H1 (cell line): Measurements from ENCODE around the gene AGAP3. TPM values are rescaled to one million over a fixed set of nuclear protein-coding genes. Genes with fewer than 3 reads are reported as not detected.

ENCODE experiments used
- SIRT6 ChIP-seq: IDR thresholded peaks from one replicate; pipeline ENCODE4 v1.7.1; 2012; ENCODE audit warnings: low read length, inconsistent platforms
- SP1 ChIP-seq: IDR thresholded peaks from 2 replicates; pipeline ENCODE4 v1.6.1; 2011; ENCODE audit warnings: low read depth, low read length
- YY1 ChIP-seq: IDR thresholded peaks from 2 replicates; pipeline ENCODE4 v1.6.1; 2011; ENCODE audit warnings: low read depth, mild to moderate bottlenecking, low read length
- polyA plus RNA-seq, 7 experiments: library from polyadenylated mRNA; depleted of rRNA in 3 of 7; stranded (reverse) in 5 of 7; unstranded in 2 of 7; fragments of >200 nt in 5 of 7; fragments of 200-250 nt in 2 of 7; gene quantifications; 1 replicate in 5 of 7; 2 replicates in 1 of 7; 4 replicates in 1 of 7; pipeline versions ENCODE4 v1.2.1 to v1.2.3, GENCODE V29; 2011 to 2013; ENCODE audit warnings: missing spikeins in 2 of 7, mixed read lengths in 2 of 7
- total RNA-seq: library from RNA; stranded (reverse); fragmentation: NEBNext Ultra II Directional; extraction: Animal tissue kit (Norgen Biotek cat#: 25700); gene quantifications from 2 replicates; pipeline ENCODE4 v1.2.1, GENCODE V29; 2021
- TF ChIP-seq, protein P1 (sequence below): IDR thresholded peaks from 2 replicates; pipeline ENCODE4 v1.6.1; 2012; ENCODE audit warnings: low read length, inconsistent platforms

Gene AGAP3
- total and polyA plus RNA-seq, 2 of the 8 experiments (the other 6 are each of a cell fraction or from before 2014, with no cell fraction given) = 66.4 to 120 TPM

DNA sequence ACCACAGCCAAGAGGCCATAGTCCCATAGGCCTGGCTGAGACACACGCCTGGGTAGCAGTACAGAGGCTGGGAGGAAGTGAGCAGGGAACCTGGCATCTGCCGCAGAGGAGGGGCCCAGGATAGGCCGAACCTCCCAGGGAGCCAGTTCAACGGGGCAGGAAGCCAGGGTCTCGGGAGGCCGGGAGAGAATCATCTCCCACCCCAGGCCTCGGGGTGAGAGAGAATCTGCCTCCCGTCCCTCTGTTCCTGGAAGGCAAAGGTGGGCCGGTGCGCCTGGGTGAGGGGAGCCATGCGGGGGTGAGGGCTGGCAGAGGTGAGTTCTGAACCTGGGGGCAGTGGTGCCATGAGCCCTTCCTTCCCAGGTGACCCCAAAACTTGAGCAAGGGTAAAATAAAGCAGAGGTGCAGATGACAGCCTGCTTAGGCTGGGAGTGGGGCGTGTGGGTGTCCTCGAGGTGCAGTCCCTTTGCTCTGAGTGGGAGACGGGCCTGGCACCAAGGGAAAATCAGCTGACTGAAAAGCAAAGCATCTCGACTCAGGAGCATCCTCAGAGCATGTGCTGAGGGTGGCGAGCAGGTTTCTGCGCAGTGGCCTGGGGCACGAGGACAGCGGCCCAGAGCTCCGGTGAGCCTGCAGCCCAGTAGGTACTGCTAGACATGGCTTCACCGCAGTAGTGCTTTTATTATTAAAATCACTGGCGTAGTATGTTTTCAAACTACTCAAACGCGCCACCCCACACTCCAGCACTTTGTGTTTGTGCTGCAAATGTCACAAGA, 15.5 kb downstream of the AGAP3 start (continued):
- TF ChIP-seq SIRT6 (no peak), SP1 (no peak), YY1 (no peak)
- TF ChIP-seq, protein P1, sequence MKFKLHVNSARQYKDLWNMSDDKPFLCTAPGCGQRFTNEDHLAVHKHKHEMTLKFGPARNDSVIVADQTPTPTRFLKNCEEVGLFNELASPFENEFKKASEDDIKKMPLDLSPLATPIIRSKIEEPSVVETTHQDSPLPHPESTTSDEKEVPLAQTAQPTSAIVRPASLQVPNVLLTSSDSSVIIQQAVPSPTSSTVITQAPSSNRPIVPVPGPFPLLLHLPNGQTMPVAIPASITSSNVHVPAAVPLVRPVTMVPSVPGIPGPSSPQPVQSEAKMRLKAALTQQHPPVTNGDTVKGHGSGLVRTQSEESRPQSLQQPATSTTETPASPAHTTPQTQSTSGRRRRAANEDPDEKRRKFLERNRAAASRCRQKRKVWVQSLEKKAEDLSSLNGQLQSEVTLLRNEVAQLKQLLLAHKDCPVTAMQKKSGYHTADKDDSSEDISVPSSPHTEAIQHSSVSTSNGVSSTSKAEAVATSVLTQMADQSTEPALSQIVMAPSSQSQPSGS = no peak
- TF ChIP-seq, all 59 proteins: peak for 0
